Pancreas (tissue), 10 donors: ENCODE data around the gene SPIRE2. TPM values are rescaled to one million over a fixed set of nuclear protein-coding genes. Genes with fewer than 3 reads are reported as not detected.
"Not testable (repeated sequence)": the region's sequence is repeated elsewhere in the genome, so short reads cannot be mapped to it uniquely, and the experiment has no call there.

ENCODE experiments used
- ATAC-seq, 4 donors: fragments of 200-7000 bp; cut with Tn5 transposase; one replicate each; pipeline versions ENCODE4 v1.8.0 to v1.9.1; 2020; ENCODE audit warnings: mild to moderate bottlenecking in 4 of 4, moderate library complexity in 4 of 4
- DNase-seq, 6 donors: peaks; one replicate each; pipeline ENCODE4 v3.0.0-alpha.2; 2020
- FAIRE-seq: peaks from 2 replicates; lab custom pipeline; 2012; peaks lifted over from hg19 to GRCh38; lab: Jason Lieb, UNC
- H3K27ac ChIP-seq, 4 donors: fragments of 200-600 bp; sonication (generic); 1 replicate in 3 of 4; 2 replicates in 1 of 4; pipeline versions ENCODE4 v1.5.0 to v1.8.0; 2020
- H3K27me3 ChIP-seq, 4 donors: fragments of 200-600 bp; one replicate each; pipeline ENCODE4 v1.8.0; 2021
- H3K36me3 ChIP-seq, 3 donors: fragments of 200-600 bp; sonication (generic) in 1 of 3; one replicate each; pipeline versions ENCODE4 v1.5.0 to v1.8.0; 2020 to 2021
- H3K4me1 ChIP-seq, 3 donors: fragments of 200-600 bp; one replicate each; pipeline ENCODE4 v1.8.0; 2021
- H3K4me3 ChIP-seq, 4 donors: fragments of 200-600 bp; sonication (generic) in 2 of 4; one replicate each; pipeline versions ENCODE4 v1.5.0 to v1.8.0; 2020 to 2021
- H3K9me3 ChIP-seq, 4 donors: fragments of 200-600 bp; one replicate each; pipeline ENCODE4 v1.8.0; 2021
- WGBS, 2 donors: extraction: QIAGEN DNeasy Blood & Tissue Kit; methylation state at CpG; one replicate each; pipeline ENCODE4 v1.1.7; 2013; 5-methylcytosine and 5-hydroxymethylcytosine counted together
- intact Hi-C, 3 donors: fragments of 100-400 bp; cut with DNase I; formaldehyde crosslinking; loops; one replicate each; pipeline versions ENCODE4 v1.11.1 to v1.14.2; 2022
- polyA plus RNA-seq, 2 donors: library from polyadenylated mRNA; stranded (reverse); fragments of 200-250 nt; gene quantifications; one replicate each; pipeline ENCODE4 v1.2.3, GENCODE V29; 2013
- total RNA-seq, 6 donors: library from RNA; stranded (reverse); fragmentation: NEBNext Ultra II Directional in 4 of 6; extraction: Animal tissue kit (Norgen Biotek cat#: 25700) in 4 of 6; gene quantifications; one replicate each; pipeline versions ENCODE4 v1.2.1 to v1.2.4, GENCODE V29; 2021 to 2023
- TF ChIP-seq, protein P1 (sequence below), 4 donors: fragments of 200-600 bp; sonication (generic) in 3 of 4; IDR thresholded peaks; one replicate each; pipeline versions ENCODE4 v1.5.0 to v1.8.0; 2021; ENCODE audit warnings: antibody characterized with exemption in 4 of 4
- donor health status: healthy with polysubstance abuse.
- donor health status: DM: no; HTN: no; CAD: no; lungs with moderate emphysema.
- donor health status: DM: no; HTN: no; CAD: no.
- donor health status: control.
- donor health status: control.
- donor health status: Bipolar disorder and iron deficiency.
- donor health status: DM: yes; HTN: yes; CAD: no.
- donor health status: DM: no; HTN: no; CAD: no.
- donor health status: DM: no; HTN: no; CAD: no.
- donor health status: DM: yes; HTN: yes; CAD: no.

Gene SPIRE2
- total and polyA plus RNA-seq, 8 donors = 1.6 to 11.5 (median 2.8) TPM

DNA sequence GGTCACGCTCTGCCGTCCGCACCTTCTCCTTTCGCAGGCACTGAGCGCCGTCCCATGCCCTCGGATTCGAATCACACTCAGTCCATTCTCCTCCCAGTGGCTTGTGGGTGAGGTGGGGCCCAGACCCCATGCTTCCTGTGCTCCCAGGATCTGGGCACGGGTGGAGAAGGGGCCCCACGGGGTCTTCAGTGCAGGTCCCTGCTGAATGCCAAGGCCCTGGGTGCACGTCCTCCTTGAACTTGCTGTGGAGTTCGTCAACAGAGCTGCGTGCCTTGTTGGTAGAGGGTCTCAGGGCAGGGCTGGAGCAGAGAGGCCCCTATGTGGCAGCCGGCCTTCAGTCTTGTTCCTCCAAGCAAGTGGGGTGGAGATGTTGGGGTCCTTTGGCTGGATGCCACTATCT lies 83.1 kb downstream of the SPIRE2 start:
- no peaks in the 10 kb centered on the region for H3K9me3 ChIP-seq
- WGBS, 2 donors = 95% methylated on average over 14 of the region's 14 CpGs
- intact Hi-C loops = no loop called here
- H3K27ac ChIP-seq = no peak overlapping the region
- H3K4me3 ChIP-seq = no peak overlapping the region
- FAIRE-seq = no peak
- TF ChIP-seq, protein P1, sequence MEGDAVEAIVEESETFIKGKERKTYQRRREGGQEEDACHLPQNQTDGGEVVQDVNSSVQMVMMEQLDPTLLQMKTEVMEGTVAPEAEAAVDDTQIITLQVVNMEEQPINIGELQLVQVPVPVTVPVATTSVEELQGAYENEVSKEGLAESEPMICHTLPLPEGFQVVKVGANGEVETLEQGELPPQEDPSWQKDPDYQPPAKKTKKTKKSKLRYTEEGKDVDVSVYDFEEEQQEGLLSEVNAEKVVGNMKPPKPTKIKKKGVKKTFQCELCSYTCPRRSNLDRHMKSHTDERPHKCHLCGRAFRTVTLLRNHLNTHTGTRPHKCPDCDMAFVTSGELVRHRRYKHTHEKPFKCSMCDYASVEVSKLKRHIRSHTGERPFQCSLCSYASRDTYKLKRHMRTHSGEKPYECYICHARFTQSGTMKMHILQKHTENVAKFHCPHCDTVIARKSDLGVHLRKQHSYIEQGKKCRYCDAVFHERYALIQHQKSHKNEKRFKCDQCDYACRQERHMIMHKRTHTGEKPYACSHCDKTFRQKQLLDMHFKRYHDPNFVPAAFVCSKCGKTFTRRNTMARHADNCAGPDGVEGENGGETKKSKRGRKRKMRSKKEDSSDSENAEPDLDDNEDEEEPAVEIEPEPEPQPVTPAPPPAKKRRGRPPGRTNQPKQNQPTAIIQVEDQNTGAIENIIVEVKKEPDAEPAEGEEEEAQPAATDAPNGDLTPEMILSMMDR (IDR thresholded peaks at IDR 0.05) = no peak
- peak in 1 of 6 donors; percentile 48 for DNase-seq
- H3K36me3 ChIP-seq = peaks cover 0 to 18% (median 6%) of the 10 kb centered on the region in 3 donors
- ATAC-seq = no peak
- no peaks in the 10 kb centered on the region for H3K27me3 ChIP-seq
- H3K4me1 ChIP-seq = no peaks in the 10 kb centered on the region

GRCh38 chr16:89912143-89912542 lies 83.9 kb downstream of the SPIRE2 start:
- FAIRE-seq = no peak
- TF ChIP-seq, protein P1 (IDR thresholded peaks at IDR 0.05) = no peak
- peak in 1 of 6 donors; percentile 50 for DNase-seq
- no peak for ATAC-seq
- no peaks in the 10 kb centered on the region for H3K4me1 ChIP-seq
- H3K27me3 ChIP-seq = no peaks in the 10 kb centered on the region
- intact Hi-C loops = no loop called here
- no peak overlapping the region for H3K4me3 ChIP-seq
- H3K9me3 ChIP-seq = no peaks in the 10 kb centered on the region
- H3K36me3 ChIP-seq = peaks cover 0 to 11% (median 3%) of the 10 kb centered on the region in 3 donors
- no peak overlapping the region for H3K27ac ChIP-seq
- WGBS, 2 donors = 88 to 92% methylated on average over 13 of the region's 13 CpGs

DNA sequence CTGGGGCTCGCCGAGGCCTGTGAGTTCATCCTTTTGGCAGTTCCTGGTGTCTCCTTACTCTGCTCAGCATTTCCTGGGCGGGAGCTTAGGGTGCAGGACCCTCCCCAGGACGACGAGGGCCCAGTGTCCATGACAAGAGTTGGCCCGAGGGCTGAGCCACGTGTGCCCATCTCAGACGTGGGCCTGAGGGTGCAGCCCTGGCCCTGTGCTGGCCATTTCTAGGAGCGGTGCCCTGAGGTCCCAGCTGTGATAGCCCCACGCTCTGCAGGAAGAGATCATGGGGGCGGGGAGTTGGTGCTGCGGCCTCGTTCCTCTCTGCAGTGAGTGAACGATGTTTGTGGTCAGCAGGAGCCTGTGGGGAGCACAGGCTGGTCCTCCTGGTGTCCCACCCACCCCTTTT lies 84.4 kb downstream of the SPIRE2 start:
- 79 to 83% methylated on average over 14 of the region's 14 CpGs for WGBS, 2 donors
- DNase-seq = peak in 1 of 6 donors; percentile 51
- no peak for ATAC-seq
- TF ChIP-seq, protein P1 (IDR thresholded peaks at IDR 0.05) = no peak
- intact Hi-C loops = no loop called here
- H3K4me3 ChIP-seq = no peak overlapping the region
- H3K27ac ChIP-seq = no peak overlapping the region
- no peaks in the 10 kb centered on the region for H3K9me3 ChIP-seq
- peaks cover 0 to 2% (median under 1%) of the 10 kb centered on the region in 3 donors for H3K4me1 ChIP-seq
- H3K27me3 ChIP-seq = no peaks in the 10 kb centered on the region
- H3K36me3 ChIP-seq = peaks cover 0 to 11% (median 3%) of the 10 kb centered on the region in 3 donors
- no peak for FAIRE-seq

DNA sequence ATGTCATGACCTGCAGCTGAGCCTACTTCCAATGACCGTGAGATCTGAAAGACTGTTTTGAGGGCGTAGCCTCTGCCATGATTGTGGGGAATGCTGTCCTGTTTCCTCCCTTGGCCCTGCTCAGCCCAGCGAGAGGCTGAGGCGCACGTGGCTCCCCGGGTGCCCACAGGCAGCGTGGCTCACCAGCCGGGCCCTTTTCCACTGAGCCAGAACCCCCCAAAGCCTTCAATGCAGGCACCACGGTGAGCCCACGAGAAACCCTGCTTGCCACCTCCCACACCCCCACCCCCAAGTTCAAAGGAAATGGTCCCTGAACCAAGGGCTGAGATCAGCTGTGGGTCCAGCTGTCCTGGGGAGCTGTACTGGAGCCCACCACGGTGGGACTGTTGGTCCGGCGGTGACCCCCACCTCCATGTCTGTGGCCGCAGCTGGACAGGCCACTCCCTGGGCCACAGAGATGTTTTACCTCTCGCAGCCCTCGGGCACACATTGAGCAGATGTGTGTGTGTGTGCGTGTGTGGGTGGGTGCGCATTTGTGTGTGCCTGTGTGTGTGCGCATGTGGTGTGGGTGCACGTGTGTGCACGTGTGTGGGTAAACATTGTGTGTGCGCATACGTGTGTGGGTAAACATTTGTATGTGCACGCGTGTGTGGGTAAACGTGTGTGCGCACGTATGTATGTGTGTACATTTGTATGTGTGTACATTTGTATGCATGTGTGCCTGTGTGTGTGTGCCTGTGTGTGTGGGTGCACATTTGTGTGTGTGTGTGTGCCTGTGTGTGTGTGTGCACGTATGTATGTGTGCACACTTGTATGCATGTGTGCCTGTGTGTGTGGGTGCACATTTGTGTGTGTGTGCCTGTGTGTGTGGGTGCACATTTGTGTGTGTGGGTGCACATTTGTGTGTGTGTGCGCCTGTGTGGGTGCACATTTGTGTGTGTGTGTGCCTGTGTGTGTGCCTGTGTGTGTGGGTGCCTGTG lies 85.4 kb downstream of the SPIRE2 start:
- no peak overlapping the region for H3K27ac ChIP-seq
- ATAC-seq = no peak
- no peak for FAIRE-seq
- no peaks in the 10 kb centered on the region for H3K27me3 ChIP-seq
- DNase-seq = peak in 1 of 6 donors; percentile 42
- TF ChIP-seq, protein P1 (IDR thresholded peaks at IDR 0.05) = no peak
- H3K4me3 ChIP-seq = no peak overlapping the region
- intact Hi-C loops = no loop called here
- peaks cover 0 to 11% (median 3%) of the 10 kb centered on the region in 3 donors for H3K36me3 ChIP-seq
- H3K9me3 ChIP-seq = no peaks in the 10 kb centered on the region
- H3K4me1 ChIP-seq = peaks cover 0 to 9% (median 9%) of the 10 kb centered on the region in 3 donors
- WGBS, 2 donors = 73 to 82% methylated on average over 30 of the region's 30 CpGs

DNA sequence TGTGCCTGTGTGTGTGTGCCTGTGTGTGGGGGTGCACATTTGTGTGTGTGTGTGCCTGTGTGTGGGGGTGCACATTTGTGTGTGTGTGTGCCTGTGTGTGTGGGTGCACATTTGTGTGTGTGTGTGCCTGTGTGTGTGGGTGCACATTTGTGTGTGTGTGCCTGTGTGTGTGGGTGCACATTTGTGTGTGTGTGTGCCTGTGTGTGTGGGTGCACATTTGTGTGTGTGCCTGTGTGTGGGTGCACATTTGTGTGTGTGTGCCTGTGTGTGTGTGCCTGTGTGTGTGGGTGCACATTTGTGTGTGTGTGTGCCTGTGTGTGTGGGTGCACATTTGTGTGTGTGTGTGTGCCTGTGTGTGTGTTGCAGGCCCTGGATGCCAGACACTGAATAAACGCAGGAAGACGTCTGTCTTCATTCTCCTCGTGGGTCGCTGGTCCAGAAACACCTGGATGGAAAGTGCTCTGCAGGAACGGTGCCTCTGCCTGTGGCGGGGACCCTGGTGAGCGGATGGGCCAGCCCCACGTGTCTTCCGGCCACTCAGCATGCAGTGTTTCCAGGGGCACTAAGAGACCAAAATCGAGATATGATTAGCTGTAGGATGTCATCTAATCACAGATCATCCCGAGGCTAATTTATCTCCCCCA lies 86.5 kb downstream of the SPIRE2 start:
- ATAC-seq, H3K27me3 ChIP-seq, DNase-seq, intact Hi-C loops, H3K4me3 ChIP-seq, FAIRE-seq, H3K27ac ChIP-seq, H3K9me3 ChIP-seq: not testable (repeated sequence)
- WGBS, 2 donors = 47 to 60% methylated on average over 11 of the region's 11 CpGs
- Histone ChIP-seq H3K36me3 (peaks cover 0 to 11% (median 3%) of the 10 kb centered on the region in 3 donors), H3K4me1 (peaks cover 0 to 11% (median 9%) of the 10 kb centered on the region in 3 donors)
